Measurements from ENCODE around the gene LKAAEAR1.

DNA sequence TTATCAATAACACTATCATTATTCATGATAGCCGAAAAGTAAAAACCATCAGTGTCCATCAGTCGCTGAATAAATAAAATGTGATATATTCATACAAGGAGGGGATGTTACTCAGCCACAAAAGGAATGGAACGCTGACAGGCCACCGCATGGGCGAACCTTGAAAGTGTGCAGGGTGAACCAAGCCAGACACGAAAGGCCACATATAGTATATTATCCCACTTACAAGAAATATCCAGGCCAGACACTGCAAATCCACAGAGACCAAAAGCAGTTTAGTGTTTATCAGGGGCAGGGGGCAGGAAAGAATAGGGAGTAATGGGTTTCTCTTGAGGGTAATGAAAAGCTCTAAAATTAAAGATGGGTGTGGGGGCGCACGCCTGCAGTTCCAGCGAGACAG, 40.4 kb downstream of the LKAAEAR1 start:
- TF ChIP-seq, protein P1, sequence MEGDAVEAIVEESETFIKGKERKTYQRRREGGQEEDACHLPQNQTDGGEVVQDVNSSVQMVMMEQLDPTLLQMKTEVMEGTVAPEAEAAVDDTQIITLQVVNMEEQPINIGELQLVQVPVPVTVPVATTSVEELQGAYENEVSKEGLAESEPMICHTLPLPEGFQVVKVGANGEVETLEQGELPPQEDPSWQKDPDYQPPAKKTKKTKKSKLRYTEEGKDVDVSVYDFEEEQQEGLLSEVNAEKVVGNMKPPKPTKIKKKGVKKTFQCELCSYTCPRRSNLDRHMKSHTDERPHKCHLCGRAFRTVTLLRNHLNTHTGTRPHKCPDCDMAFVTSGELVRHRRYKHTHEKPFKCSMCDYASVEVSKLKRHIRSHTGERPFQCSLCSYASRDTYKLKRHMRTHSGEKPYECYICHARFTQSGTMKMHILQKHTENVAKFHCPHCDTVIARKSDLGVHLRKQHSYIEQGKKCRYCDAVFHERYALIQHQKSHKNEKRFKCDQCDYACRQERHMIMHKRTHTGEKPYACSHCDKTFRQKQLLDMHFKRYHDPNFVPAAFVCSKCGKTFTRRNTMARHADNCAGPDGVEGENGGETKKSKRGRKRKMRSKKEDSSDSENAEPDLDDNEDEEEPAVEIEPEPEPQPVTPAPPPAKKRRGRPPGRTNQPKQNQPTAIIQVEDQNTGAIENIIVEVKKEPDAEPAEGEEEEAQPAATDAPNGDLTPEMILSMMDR (IDR thresholded peaks at IDR 0.05): no peak
- TF ChIP-seq POLR2A (IDR thresholded peaks at IDR 0.05) (no peak), POLR2AphosphoS5 (IDR thresholded peaks at IDR 0.05) (no peak), EP300 (IDR thresholded peaks at IDR 0.05) (no peak)
